ENCODE measurements around the gene BRCC3.

DNA sequence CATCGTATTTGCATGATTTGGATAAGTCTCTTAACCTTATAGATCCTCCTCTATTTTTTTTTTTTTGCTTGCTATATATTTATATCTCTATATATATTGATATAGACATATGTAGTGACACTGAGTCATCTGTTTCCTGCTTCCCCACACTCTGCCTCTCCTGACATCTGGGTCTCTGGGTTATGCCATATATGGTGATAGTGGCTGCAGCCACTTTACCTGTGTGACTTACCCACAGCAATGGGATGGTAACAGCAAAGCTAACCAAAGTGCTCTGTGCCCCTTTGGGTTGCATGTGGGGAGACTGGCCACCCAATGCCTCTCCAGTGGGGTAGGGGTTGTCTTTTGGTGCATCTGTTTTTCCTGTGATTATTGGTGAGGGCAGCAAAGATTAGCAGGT, 14.8 kb upstream of the BRCC3 start:
- TF ChIP-seq ARNTL (CRISPR knock-in tag; IDR thresholded peaks at IDR 0.05; ENCODE audit: borderline replicate concordance, low read depth) (no peak), ZFP30 (CRISPR knock-in tag; IDR thresholded peaks at IDR 0.05) (no peak), ZFP3 (CRISPR knock-in tag; IDR thresholded peaks at IDR 0.05) (no peak), ISL1 (CRISPR knock-in tag; IDR thresholded peaks at IDR 0.05) (no peak), RARB (CRISPR knock-in tag; IDR thresholded peaks at IDR 0.05) (no peak), TSHZ2 (CRISPR knock-in tag; IDR thresholded peaks at IDR 0.05) (no peak), ZNF8 (CRISPR knock-in tag; IDR thresholded peaks at IDR 0.05) (no peak)
- TF ChIP-seq, protein P1, sequence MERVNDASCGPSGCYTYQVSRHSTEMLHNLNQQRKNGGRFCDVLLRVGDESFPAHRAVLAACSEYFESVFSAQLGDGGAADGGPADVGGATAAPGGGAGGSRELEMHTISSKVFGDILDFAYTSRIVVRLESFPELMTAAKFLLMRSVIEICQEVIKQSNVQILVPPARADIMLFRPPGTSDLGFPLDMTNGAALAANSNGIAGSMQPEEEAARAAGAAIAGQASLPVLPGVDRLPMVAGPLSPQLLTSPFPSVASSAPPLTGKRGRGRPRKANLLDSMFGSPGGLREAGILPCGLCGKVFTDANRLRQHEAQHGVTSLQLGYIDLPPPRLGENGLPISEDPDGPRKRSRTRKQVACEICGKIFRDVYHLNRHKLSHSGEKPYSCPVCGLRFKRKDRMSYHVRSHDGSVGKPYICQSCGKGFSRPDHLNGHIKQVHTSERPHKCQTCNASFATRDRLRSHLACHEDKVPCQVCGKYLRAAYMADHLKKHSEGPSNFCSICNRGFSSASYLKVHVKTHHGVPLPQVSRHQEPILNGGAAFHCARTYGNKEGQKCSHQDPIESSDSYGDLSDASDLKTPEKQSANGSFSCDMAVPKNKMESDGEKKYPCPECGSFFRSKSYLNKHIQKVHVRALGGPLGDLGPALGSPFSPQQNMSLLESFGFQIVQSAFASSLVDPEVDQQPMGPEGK (CRISPR knock-in tag; IDR thresholded peaks at IDR 0.05; ENCODE audit: borderline replicate concordance): no peak
